ENCODE measurements around the gene DDX51.

GRCh38 chr12:132160601-132161035, 16.5 kb upstream of the DDX51 start:
- TF ChIP-seq EZH2phosphoT487 (IDR thresholded peaks at IDR 0.05; ENCODE audit: insufficient read depth, low read depth) (no peak), EZH2 (IDR thresholded peaks at IDR 0.05; ENCODE audit: insufficient read depth, poor library complexity, severe bottlenecking) (no peak)
